ENCODE data around the gene RPS5. TPM values are rescaled to one million over a fixed set of nuclear protein-coding genes. Genes with fewer than 3 reads are reported as not detected.

The RPS5 gene
- 1,000 to 10,000 TPM in 3 of 4 donors, 100 to 1,000 TPM in 1; 904 to 1,484 (median 1,230) TPM for total RNA-seq

GRCh38 chr19:58386576-58387337, at the start of gene RPS5:
RPS5 (plus strand) TSS chr19:58387269; CDS start chr19:58388138, 869 bp downstream.
- no peak for TF ChIP-seq CTCF (IDR thresholded peaks at IDR 0.05; ENCODE audit: low read depth)

DNA sequence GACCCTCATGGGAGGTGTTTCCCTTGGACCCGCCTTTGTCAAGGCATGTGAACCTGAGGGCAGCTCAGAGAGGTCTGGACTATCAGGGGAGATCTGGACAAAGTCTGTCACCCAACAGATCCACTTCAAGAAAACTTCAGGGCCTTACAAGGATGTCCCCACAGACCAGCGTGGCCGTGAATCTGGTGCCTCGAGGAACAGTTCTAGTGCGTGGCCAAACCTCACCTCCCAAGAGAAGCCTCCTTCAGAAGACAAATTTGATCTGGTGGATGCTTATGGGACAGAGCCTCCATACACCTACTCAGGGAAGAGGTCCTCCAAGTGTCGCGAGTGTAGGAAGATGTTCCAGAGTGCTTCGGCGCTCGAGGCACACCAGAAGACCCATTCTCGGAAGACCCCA, 48.7 kb upstream of the RPS5 start:
- TF ChIP-seq CTCF (IDR thresholded peaks at IDR 0.05; ENCODE audit: low read depth): no peak

GRCh38 chr19:58338825-58339558, 48.1 kb upstream of the RPS5 start:
- no peak for TF ChIP-seq CTCF (IDR thresholded peaks at IDR 0.05; ENCODE audit: low read depth)

- TF ChIP-seq CTCF (IDR thresholded peaks at IDR 0.05; ENCODE audit: low read depth): no peak
Measured at GRCh38 chr19:58345558-58345957, 41.5 kb upstream of the RPS5 start.

DNA sequence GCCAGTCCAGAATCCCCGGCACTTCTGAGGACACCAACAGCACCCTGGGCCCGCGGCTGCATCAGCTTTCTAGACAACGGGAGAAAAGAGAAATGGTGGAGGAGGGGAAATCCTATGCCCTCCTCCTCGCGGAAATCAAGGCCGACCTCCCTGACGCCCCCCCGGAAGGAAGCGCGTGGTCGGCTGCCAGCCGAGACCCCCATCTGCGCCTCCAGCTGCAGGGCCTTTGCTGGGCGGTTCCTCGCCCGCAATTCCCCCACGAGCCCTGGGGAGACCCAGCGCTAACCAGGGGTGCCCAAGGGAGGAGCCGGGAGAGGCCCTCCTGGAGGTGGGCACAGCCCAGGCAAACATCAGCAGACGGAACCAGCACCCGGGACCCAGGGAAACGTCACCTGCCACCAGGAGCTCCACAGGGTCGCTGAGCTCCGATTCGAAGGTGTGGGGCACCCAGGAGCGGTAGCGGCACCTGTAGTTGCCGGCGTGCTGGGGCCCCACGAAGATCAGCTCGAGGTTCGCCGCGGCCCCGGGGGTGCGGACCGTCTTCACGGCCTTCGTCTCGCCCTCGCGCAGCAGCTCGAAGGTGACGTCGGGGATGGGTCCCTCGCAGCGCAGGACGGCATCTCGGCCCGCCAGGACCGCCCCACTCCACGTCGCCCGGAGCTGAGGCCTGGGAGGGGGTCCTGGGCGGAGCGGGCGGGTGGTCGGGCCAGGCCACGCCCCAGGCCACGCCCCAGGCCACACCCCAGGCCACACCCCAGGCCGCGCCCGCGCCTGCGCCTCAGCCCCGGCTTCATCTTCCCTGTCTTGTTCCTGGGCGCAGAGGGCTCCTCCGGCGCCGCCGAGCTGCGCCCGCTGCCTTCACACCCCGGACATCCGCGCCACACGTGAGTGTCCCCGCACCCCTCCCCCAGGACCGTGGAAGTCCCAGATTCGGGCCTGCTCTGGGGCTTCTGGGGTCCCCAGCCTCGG, 39.8 kb upstream of the RPS5 start:
- no peak for TF ChIP-seq CTCF (IDR thresholded peaks at IDR 0.05; ENCODE audit: low read depth)

DNA sequence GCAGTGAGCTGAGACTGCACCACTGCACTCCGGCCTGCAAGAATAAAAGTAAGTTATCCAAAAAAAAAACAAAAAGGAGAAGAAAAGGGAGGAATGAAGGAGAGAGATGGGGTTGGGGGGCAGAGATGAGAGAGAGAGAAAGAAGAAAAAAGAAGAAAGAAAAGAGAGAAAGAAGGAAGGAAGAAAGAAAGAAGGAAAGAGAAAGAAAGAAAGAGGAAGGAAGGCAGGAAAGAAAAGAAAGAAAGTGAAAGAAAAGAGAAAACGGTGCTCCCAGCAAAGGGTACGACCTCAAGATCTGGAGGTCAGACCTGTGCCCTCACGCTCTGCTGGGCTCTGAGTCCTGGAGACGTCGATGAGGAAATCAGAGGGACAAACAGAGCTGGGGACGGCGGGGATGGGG, 37.5 kb upstream of the RPS5 start:
- TF ChIP-seq CTCF (IDR thresholded peaks at IDR 0.05; ENCODE audit: low read depth): no peak

All from subcutaneous adipose tissue (tissue), 4 donors.